ENCODE measurements around the gene MMP15. TPM values are rescaled to one million over a fixed set of nuclear protein-coding genes. Genes with fewer than 3 reads are reported as not detected.

Gene MMP15
- total and polyA plus RNA-seq, 4 donors: 19.5 to 44.5 (median 29.4) TPM

- Histone ChIP-seq H3K27me3 (ENCODE audit: control insufficient read depth in 3 of 3, insufficient read depth in 3 of 3, low read length in 2 of 3) (no peaks in the 10 kb centered on the region), H3K36me3 (ENCODE audit: control insufficient read depth in 4 of 4, insufficient read depth in 4 of 4, low read length in 4 of 4) (peaks cover 6 to 29% (median 17%) of the 10 kb centered on the region in 4 donors), H3K9me3 (ENCODE audit: control insufficient read depth in 4 of 4, insufficient read depth in 3 of 4, low read length in 3 of 4) (no peaks in the 10 kb centered on the region), H3K9ac (ENCODE audit: insufficient read depth in 1 of 2, low read length in 2 of 2) (peak overlapping the region in 1 of 2 donors; percentile 68), H3K4me1 (ENCODE audit: control insufficient read depth in 5 of 5, insufficient read depth in 5 of 5, low read length in 5 of 5) (peaks cover 0 to 33% (median 10%) of the 10 kb centered on the region in 5 donors), H3K4me3 (no peak overlapping the region), H3K27ac (ENCODE audit: low read depth in 1 of 2, low read length in 1 of 2) (peak overlapping the region in 1 of 2 donors; percentile 93)
- ATAC-seq (ENCODE audit: insufficient read depth, low FRiP score): no peak
- WGBS, 2 donors: 66 to 79% methylated on average over 3 of the region's 3 CpGs
- no peak for TF ChIP-seq CTCF (IDR thresholded peaks at IDR 0.05; ENCODE audit: control extremely low read depth, extremely low read depth)
- no peak for DNase-seq
Measured at GRCh38 chr16:57998992-57999365, 26.6 kb upstream of the MMP15 start.

DNA sequence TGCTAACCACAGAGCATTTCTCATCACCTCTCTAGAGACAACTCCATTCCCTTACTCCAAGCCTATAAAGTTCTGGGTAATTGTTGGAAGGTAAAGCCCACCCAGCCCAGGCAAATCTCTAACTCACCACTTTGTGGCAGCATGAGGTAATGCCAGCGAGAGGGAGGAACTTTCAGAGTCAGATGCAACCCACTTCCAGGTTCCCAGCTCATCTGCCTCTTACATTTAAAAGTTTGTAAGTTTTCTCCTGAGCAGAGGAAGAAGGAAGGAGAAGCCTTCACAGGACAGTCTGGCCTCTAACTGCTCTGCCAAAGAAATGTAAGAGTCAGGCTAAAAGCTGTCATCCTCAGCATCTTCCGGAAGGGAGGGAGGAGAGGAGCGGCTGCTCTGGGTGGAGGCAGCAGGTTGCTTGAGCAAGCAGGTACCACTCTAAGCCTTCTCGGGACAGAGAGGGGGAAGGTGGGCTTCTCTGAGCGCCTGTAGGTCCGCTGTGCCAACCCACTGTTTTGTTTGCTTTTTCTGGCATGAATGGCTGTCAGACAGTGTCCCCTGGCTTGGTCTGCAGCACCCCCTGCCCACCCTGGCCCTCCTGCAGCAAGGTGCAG lies 26.1 kb upstream of the MMP15 start:
- WGBS, 2 donors: 9 to 17% methylated on average over 6 of the region's 6 CpGs
- ATAC-seq (ENCODE audit: insufficient read depth, low FRiP score) (no peak), DNase-seq (peak in 2 of 3 donors; percentile 31 to 32)
- Histone ChIP-seq H3K27me3 (ENCODE audit: control insufficient read depth in 3 of 3, insufficient read depth in 3 of 3, low read length in 2 of 3) (no peaks in the 10 kb centered on the region), H3K9me3 (ENCODE audit: control insufficient read depth in 4 of 4, insufficient read depth in 3 of 4, low read length in 3 of 4) (no peaks in the 10 kb centered on the region), H3K4me3 (peak overlapping the region; percentile 68), H3K9ac (ENCODE audit: insufficient read depth in 1 of 2, low read length in 2 of 2) (peak overlapping the region; percentile 68 to 73), H3K4me1 (ENCODE audit: control insufficient read depth in 5 of 5, insufficient read depth in 5 of 5, low read length in 5 of 5) (peaks cover 0 to 28% (median 10%) of the 10 kb centered on the region in 5 donors), H3K36me3 (ENCODE audit: control insufficient read depth in 4 of 4, insufficient read depth in 4 of 4, low read length in 4 of 4) (peaks cover 6 to 28% (median 15%) of the 10 kb centered on the region in 4 donors), H3K27ac (ENCODE audit: low read depth in 1 of 2, low read length in 1 of 2) (peak overlapping the region; percentile 92 to 93)
- TF ChIP-seq CTCF (IDR thresholded peaks at IDR 0.05; ENCODE audit: control extremely low read depth, extremely low read depth): no peak

- H3K27me3 ChIP-seq (ENCODE audit: control insufficient read depth in 3 of 3, insufficient read depth in 3 of 3, low read length in 2 of 3): no peaks in the 10 kb centered on the region
- TF ChIP-seq CTCF (IDR thresholded peaks at IDR 0.05; ENCODE audit: control extremely low read depth, extremely low read depth): no peak
- DNase-seq: peak in 1 of 3 donors; percentile 22
- peaks cover 0 to 24% (median 10%) of the 10 kb centered on the region in 5 donors for H3K4me1 ChIP-seq (ENCODE audit: control insufficient read depth in 5 of 5, insufficient read depth in 5 of 5, low read length in 5 of 5)
- H3K27ac ChIP-seq (ENCODE audit: low read depth in 1 of 2, low read length in 1 of 2): peak within 1 kb of the TSS; percentile 92 to 93
- peak within 1 kb of the TSS; percentile 68 to 73 for H3K9ac ChIP-seq (ENCODE audit: insufficient read depth in 1 of 2, low read length in 2 of 2)
- peak; percentile 4 for ATAC-seq (ENCODE audit: insufficient read depth, low FRiP score)
- H3K4me3 ChIP-seq: peak within 1 kb of the TSS; percentile 87
- 1 to 2% methylated on average over 41 to 95 of the region's 95 CpGs for WGBS, 2 donors
- H3K9me3 ChIP-seq (ENCODE audit: control insufficient read depth in 4 of 4, insufficient read depth in 3 of 4, low read length in 3 of 4): no peaks in the 10 kb centered on the region
- H3K36me3 ChIP-seq (ENCODE audit: control insufficient read depth in 4 of 4, insufficient read depth in 4 of 4, low read length in 4 of 4): peaks cover 6 to 28% (median 15%) of the 10 kb centered on the region in 4 donors
Measured at GRCh38 chr16:57999971-58000705, 25.4 kb upstream of the MMP15 start, which contains the start of gene ZNF319. ZNF319 (minus strand) TSS chr16:58000672; CDS start chr16:57998265, 2,407 bp downstream.

Data from lung (tissue), 12 donors.